ENCODE measurements around the gene CXXC5. TPM values are rescaled to one million over a fixed set of nuclear protein-coding genes. Genes with fewer than 3 reads are reported as not detected.
A peak's percentile ranks its signal among the peaks of the same experiment; 100 is the strongest.

The CXXC5 gene
- polyA plus RNA-seq, 1 donor from 2014 or later, result 24.4 TPM

GRCh38 chr5:139707445-139708003 lies 59.4 kb downstream of the CXXC5 start:
- Histone ChIP-seq H3K27ac (ENCODE audit: low read length) (no peak overlapping the region), H3F3A (ENCODE audit: insufficient read depth, low read length, poor library complexity, severe bottlenecking) (peaks cover 10% of the 10 kb centered on the region), H3K9me2 (ENCODE audit: insufficient read depth, low read length) (no peaks in the 10 kb centered on the region), H3K36me3 (ENCODE audit: insufficient read depth, low read length) (no peaks in the 10 kb centered on the region), H3K4me3 (ENCODE audit: low read length) (no peak overlapping the region), H3K4me2 (ENCODE audit: low read length) (no peak overlapping the region), H3K9ac (ENCODE audit: low read length) (no peak overlapping the region), H3K79me2 (replicated peaks; ENCODE audit: insufficient read depth, low read length) (no peaks in the 10 kb centered on the region), H3K27me3 (ENCODE audit: insufficient read depth, low read depth, low read length) (no peaks in the 10 kb centered on the region), H2AFZ (ENCODE audit: low read depth, low read length) (no peak overlapping the region), H3K9me3 (ENCODE audit: low read length) (no peaks in the 10 kb centered on the region), H4K20me1 (ENCODE audit: insufficient read depth) (no peaks in the 10 kb centered on the region)
- TF ChIP-seq EZH2 (IDR thresholded peaks at IDR 0.05; ENCODE audit: borderline replicate concordance, insufficient read depth, low read length, poor library complexity, severe bottlenecking) (no peak), MXI1 (conservative IDR thresholded peaks at IDR 0.05; ENCODE audit: poor library complexity, severe bottlenecking) (no peak), CTCF (IDR thresholded peaks at IDR 0.05; ENCODE audit: poor library complexity, severe bottlenecking) (no peak), SMC3 (conservative IDR thresholded peaks at IDR 0.05; ENCODE audit: poor library complexity) (no peak), REST (IDR thresholded peaks at IDR 0.05; ENCODE audit: borderline replicate concordance) (no peak), EP300 (conservative IDR thresholded peaks at IDR 0.05; ENCODE audit: poor library complexity, severe bottlenecking) (no peak), TAF1 (IDR thresholded peaks at IDR 0.05; ENCODE audit: low read depth) (no peak), POLR2AphosphoS5 (IDR thresholded peaks at IDR 0.05) (no peak), RAD21 (conservative IDR thresholded peaks at IDR 0.05) (no peak)

DNA sequence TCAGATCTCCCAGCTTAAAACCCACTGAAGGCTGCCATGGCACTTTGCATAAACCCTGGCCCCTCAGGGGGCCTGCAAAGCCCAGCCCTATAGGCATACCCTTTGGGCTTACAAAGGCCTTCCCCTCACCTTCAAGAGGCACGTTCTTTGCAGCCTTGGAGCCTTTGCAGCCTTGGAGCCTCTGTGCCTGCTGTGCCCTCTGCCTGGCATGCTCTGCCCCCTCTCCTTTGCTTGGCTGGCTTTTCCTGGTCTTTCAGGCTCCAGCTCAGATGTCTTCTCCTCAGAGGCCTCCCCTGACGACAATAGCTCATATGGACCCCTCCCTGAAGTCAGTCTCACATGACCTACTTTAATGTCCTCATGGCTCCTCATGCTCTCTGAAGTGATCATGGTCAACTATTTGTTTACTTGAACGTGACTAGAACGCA lies 60.3 kb downstream of the CXXC5 start:
- H3K9ac ChIP-seq (ENCODE audit: low read length), result peak overlapping the region; percentile 50
- no peaks in the 10 kb centered on the region for H3K9me3 ChIP-seq (ENCODE audit: low read length)
- H3K79me2 ChIP-seq (replicated peaks; ENCODE audit: insufficient read depth, low read length), result no peaks in the 10 kb centered on the region
- no peaks in the 10 kb centered on the region for H3K27me3 ChIP-seq (ENCODE audit: insufficient read depth, low read depth, low read length)
- H4K20me1 ChIP-seq (ENCODE audit: insufficient read depth), result no peaks in the 10 kb centered on the region
- H3K9me2 ChIP-seq (ENCODE audit: insufficient read depth, low read length), result no peaks in the 10 kb centered on the region
- H3K4me3 ChIP-seq (ENCODE audit: low read length), result peak overlapping the region; percentile 69
- no peak overlapping the region for H2AFZ ChIP-seq (ENCODE audit: low read depth, low read length)
- H3K27ac ChIP-seq (ENCODE audit: low read length), result peak overlapping the region; percentile 81
- no peak for TF ChIP-seq SMC3 (conservative IDR thresholded peaks at IDR 0.05; ENCODE audit: poor library complexity)
- no peak for TF ChIP-seq RAD21 (conservative IDR thresholded peaks at IDR 0.05)
- peaks cover 10% of the 10 kb centered on the region for H3F3A ChIP-seq (ENCODE audit: insufficient read depth, low read length, poor library complexity, severe bottlenecking)
- H3K36me3 ChIP-seq (ENCODE audit: insufficient read depth, low read length), result no peaks in the 10 kb centered on the region
- no peak overlapping the region for H3K4me2 ChIP-seq (ENCODE audit: low read length)

Measured in neural cell (in vitro differentiated cells).